Measurements from ENCODE around the gene TYMS.

- TF ChIP-seq POLR2AphosphoS5 (IDR thresholded peaks at IDR 0.05; ENCODE audit: low read depth) (0 out of 2 replicates have a peak, but pooled peaks have one; percentile 4), CTCF (IDR thresholded peaks at IDR 0.05; ENCODE audit: insufficient read depth, low read length) (no peak), GABPA (IDR thresholded peaks at IDR 0.05; ENCODE audit: low read depth) (no peak)
Measured at GRCh38 chr18:675307-675706, 17.9 kb downstream of the TYMS start.
